Adrenal gland (tissue), 5 donors: ENCODE data around the gene MAP3K15.
"Not testable (repeated sequence)": the region's sequence is repeated elsewhere in the genome, so short reads cannot be mapped to it uniquely, and the experiment has no call there.

Experiments
- CTCF ChIP-seq, 6 experiments: fragments of 450-650 bp in 4 of 6; fragments of 200-600 bp in 2 of 6; sonication (generic) in 1 of 6; IDR thresholded peaks; 1 replicate in 5 of 6; 2 replicates in 1 of 6; pipeline versions ENCODE4 v1.5.1 to v1.8.0; 2016 to 2021; ENCODE audit warnings: antibody characterized with exemption in 6 of 6, mild to moderate bottlenecking in 2 of 6, moderate library complexity in 1 of 6
- POLR2A ChIP-seq, 2 donors: fragments of 450-650 bp; IDR thresholded peaks; one replicate each; pipeline ENCODE4 v1.6.1; 2017; ENCODE audit warnings: antibody characterized with exemption in 2 of 2, mild to moderate bottlenecking in 2 of 2, moderate library complexity in 1 of 2
- donor health status: DM: no; HTN: no; CAD: no.

DNA sequence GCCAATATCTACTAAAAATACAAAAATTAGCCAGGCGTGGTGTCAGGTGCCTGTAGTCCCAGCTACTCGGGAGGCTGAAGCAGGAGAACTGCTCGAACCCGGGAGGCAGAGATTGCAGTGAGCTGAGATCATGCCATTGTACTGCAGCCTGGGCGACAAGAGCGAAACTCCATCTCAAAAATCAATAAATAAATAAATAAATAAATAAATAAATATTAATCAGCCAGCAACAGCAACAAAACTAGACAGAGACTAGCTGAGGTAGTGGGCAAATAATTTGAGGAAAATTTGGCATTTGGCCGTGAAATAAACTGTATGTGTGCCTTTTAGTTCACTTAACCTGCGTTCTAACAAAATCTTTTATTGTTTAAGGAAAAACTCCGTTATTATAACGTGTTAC lies 69.5 kb downstream of the MAP3K15 start:
- TF ChIP-seq CTCF, POLR2A (IDR thresholded peaks at IDR 0.05): not testable (repeated sequence)
